GM18502 (cell line): ENCODE data around the gene OSBPL5.
"Not testable (repeated sequence)": the region's sequence is repeated elsewhere in the genome, so short reads cannot be mapped to it uniquely, and the experiment has no call there.

Source experiments
- ATAC-seq: cut with Tn5 transposase; IDR thresholded peaks from one replicate; pipeline ENCODE4 v1.9.1; 2021; ENCODE audit warnings: mild to moderate bottlenecking; ENCODE audit not compliant: unreplicated experiment, poor library complexity

OSBPL5 gene

GRCh38 chr11:3126207-3126865, 38.8 kb downstream of the OSBPL5 start:
- ATAC-seq: no peak

- no peak for ATAC-seq
These were observed 40.3 kb downstream of the OSBPL5 start for GRCh38 chr11:3124821-3125220.

DNA sequence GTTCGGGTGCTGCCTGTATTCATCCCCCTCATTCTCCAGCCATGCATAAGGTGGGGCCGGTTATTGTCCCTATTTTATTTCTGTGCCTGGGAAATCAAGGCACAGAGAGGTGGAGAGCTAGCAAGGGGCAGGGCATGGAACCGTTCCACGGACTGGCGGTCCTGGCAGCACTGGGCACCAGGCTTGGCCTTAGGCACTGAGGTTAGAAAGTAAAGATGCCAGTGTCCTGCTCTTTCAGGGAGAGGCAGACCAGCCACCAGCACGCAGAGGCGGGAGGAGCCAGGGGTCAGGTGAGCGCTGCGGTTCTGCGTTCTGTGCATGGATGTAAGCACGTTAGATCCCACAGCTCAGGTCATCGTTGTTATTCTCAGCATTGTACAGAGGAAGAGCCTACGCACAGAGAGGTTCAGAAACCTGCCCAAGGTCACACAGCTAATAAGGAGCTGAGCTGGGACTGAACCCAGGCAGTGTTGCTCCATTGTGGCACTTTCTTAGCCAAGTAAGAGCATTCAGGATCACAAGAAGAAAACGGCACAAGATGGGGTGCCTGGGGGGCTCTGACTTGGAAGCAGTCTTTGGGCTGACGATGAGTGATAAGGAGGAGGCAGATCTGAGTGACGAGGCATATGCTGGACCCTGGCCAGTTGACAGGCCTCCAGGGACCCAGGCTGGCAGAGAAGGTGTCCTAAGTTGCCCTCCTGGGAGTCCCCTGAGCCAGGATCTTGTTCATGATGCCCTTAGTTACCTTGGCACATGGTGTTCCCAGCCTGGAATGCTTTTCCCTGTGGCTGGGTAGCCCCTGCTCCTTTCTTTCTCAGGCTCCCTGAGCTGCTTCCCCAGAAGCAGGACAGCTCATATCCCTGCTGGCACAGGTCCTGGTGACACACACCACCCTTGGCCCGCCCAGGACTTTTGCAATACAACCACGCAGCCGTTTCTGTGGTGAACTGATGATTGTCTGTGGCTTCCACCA, 41.1 kb downstream of the OSBPL5 start:
- ATAC-seq: no peak

- ATAC-seq: no peak
These were observed 41.8 kb downstream of the OSBPL5 start for GRCh38 chr11:3123305-3123704.

DNA sequence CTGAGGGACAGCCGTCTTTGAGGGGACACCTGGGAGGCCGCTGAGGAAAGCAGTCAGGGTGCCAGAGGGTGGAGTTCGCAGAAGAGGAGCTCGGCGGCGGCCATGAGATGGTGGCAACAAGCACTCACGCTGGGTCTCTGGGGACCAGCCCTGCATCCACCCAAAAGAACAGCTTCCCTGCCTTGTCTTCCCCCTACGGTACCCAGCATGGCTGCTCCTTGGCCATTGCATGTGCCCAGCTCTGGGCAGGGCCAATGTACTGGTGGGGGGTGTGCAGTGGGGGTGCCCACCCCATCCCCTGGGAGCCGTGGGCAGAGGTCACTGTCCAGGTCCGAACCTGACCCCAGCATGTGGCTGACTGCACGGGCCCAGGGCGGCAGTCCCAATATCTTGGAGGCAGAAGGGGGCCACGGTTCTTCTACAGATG, 42.3 kb downstream of the OSBPL5 start:
- no peak for ATAC-seq

- ATAC-seq: no peak
These were observed 43.0 kb downstream of the OSBPL5 start for GRCh38 chr11:3121931-3122774.

DNA sequence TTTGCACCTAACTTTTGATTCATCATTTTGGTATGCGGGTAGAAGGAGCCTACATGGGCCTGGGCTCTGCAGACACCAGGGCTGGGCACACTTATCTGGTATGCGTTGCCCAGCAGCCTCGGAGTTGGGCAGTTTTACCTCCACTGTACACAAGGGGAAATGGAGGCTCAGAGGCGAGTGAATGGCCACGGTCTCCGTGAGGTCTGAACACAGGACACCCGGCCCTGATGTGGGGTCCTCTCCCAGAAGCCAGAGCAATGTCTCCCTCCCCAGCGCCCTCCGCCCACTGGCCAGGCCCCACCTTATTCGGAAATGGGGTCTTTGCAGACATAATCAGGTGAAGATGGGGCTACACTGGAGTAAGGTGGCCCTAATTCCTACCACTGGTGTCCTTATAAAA, 43.7 kb downstream of the OSBPL5 start:
- no peak for ATAC-seq

DNA sequence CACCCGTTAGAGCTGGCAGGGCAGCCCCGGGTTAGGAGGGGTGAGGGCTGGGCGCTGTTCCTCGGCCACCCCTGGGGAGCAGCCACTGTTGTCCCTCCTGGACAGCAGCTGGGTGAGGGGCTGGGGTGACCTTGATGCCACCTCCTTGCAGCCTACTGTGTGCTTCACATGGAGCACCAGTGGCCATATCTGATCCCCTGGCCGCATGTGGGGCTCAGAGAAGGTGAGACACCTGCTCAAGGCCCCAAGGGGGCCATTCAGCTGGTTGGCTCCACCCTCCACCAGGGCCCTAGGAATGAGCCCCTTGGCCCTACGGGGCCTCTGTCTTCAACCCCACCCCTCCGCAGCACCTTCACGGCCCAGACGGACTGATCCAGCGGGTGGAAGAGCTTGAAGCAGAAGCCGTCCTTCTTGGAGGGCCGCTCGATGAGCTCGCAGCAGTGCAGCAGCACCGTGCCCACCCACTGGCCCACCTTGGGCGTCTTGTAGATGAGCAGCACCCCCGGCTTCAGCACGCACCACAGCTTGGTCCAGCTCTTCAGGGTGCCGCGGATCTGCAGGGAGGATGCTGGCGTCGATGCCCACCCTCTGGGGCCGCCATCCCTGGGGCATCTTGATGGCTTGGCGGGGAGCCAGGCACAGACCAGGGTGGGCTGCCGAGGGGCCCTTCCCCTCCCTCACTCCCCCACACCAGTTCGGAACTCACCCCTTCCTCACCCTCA, 44.9 kb downstream of the OSBPL5 start:
- no peak for ATAC-seq

- ATAC-seq: no peak
These were observed 45.8 kb downstream of the OSBPL5 start for GRCh38 chr11:3119141-3119821.

DNA sequence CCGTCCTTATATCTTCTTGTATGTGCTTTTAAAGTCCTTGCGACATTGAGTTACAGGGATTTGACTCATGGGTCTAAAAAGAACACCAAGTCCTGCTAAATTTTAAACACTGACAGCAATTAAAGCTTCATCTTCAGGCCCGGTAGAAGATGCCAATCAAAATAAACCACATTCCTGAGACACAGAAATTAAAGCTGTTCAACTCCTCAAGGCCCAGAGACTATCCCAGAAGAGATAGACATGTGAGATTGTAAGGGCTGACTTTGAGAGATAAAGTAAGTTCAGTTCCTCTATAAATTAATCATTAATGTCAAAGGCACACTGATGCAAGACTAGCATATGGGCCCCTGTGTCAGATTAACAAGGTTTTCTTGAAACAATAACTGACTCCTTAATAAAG, 49.8 kb downstream of the OSBPL5 start:
- no peak for ATAC-seq

DNA sequence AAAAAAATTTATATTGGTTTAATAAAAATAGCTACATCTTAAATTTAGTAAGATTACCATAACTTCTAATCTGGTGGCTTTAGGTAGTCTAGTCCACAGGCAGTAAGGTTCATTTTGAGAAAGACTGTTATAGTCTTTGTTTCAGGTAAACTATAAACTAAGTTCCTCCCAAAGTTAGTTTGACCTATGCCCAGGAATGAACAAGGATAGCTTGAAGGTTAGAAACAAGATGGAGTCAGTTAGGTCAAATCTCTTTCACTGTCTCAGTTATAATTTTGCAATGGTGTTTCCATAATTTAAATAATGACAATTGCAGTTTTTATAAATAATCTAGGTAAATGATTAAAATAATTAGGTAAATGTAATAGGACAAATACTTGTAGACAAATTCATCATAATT, 51.4 kb downstream of the OSBPL5 start:
- not testable (repeated sequence) for ATAC-seq

DNA sequence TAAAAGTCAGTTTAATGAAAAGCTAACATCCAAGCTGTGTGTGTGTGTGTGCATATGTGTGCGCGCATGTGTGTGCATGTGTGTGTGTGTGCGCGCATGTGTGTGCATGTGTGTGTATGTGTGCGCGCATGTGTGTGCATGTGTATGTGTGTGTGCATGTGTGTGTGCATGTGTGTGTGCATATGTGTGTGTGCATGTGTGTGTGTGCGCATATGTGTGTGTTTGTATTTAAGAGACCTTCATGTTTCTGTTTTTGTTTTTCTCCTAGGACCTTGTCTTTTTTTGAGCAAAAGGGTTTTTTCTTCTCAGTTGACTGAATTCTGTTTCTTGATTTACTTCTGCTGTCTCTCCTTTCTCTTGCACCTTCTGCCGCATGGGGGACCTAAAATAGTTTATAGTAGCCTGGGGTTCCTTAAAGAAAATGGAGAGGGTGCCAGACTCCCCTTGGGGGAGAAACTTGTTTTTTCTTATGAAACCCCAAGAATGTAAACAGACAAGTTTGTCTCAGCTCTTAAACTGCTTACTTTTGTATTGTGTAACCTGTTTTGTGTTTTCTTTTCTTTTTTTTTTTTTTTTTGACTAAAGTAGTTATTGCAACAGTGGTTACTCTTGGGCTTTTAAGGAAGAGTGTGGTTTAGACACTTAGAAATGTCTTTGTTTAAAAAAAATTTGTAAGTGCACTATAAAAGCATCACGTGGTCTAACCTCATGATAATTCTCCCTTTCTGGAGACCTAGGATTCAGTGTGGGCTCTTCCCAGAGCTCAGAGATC, 53.0 kb downstream of the OSBPL5 start:
- ATAC-seq: no peak

DNA sequence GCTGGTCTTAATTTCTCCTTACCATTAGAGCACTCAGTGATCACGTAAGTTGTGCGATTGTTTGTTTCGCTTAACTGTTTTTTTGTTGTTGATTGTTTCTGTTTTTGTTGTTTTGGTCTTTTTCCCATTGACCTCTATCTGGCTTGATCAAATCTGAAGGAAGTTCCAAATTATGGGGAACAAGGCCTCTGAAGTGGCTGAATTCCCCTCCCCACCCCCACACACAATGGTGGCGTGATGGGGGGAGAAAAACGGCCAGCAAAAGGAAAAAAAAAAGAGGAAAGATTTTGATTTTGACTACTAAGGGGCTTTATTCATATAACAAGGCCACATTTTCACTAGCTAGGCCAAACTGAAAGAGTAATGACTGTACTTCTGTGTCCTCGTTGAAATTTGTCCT, 53.6 kb downstream of the OSBPL5 start:
- no peak for ATAC-seq

DNA sequence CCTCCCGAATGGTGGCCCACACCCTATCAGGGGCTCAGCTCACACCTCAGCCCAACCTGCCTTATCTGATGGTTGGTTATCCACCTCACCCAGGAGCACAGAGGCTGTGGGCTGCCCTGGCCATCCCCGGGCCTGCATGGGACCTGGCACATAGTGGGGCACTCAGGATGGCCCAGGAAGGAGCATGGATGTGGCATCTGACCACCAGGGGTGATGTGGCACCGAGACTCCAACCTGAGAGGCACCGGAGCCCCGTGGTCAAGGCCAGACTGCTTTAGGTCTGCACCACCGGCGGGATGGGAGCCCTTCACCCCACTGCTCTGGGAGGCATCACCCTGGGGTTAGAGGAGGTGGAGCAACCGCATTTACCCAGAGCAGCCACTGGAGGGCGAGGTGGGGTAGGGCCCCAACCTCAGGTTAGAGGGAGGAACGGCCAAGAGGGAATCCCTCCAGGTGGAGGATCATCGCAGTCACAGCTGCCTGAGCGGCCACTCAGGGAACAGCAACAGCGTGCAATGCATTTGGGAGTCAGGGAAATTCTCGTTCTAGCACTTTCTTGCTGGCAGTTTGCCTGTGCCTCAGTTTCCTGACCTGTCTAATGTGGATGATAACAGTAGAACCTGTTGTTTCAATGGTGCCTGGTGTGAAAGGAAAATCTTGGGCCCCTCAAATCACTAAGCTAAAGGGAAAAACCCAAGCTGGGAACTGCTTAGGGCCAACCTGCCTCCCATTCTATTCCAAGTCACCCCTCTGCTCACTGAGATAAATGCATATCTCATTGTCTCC, 55.0 kb downstream of the OSBPL5 start:
- no peak for ATAC-seq

- no peak for ATAC-seq
These were observed 55.7 kb downstream of the OSBPL5 start for GRCh38 chr11:3109434-3109833.

GRCh38 chr11:3108183-3108721, 56.9 kb downstream of the OSBPL5 start:
- no peak for ATAC-seq

DNA sequence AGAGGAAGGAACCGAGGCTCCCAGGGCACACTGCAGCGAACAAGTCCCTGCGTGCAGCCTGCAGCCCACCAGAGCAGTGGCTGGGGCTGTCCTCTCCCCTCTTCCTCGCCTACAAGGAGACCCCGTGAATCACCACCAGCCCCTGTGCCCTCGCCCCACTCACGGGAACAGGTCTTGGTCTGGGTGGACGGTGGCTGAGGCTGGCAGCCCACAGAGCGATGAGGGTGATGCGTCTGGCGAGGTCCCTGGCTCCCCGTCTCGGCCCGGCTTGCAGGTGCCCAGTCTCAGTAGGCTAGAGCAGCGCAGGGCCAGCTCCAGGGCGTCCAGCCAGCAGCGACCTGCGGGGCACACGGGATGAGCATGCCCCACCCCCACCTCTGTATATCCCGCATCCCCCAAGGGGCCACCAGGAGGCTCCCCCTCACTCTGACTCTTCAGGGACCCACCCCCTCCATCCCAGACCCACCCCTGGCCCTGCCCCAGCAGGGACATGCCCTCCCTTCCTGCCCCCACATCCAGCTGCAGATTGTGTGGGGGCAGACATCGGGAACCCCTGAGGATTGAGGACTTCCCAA, 57.4 kb downstream of the OSBPL5 start:
- ATAC-seq: no peak
